IPS DF 6.9 (cell line): ENCODE results near the gene MAPK8IP1.

Experiments
- DNase-seq: peaks from one replicate; pipeline ENCODE4 v3.0.0-alpha.2; 2013; ENCODE audit warnings: low read depth, low spot score
- H3K27ac ChIP-seq: one replicate; pipeline ENCODE4 v1.5.1; 2013; ENCODE audit warnings: low read length, control low read depth
- H3K27me3 ChIP-seq: 2 replicates; pipeline ENCODE4 v1.6.1; 2013; ENCODE audit warnings: mild to moderate bottlenecking, low read length; ENCODE audit not compliant: control insufficient read depth, insufficient read depth
- H3K36me3 ChIP-seq: 2 replicates; pipeline ENCODE4 v1.6.1; 2013; ENCODE audit warnings: low read length; ENCODE audit not compliant: control insufficient read depth, insufficient read depth
- H3K4me1 ChIP-seq: 2 replicates; pipeline ENCODE4 v1.6.1; 2013; ENCODE audit warnings: low read length; ENCODE audit not compliant: control insufficient read depth, insufficient read depth
- H3K4me3 ChIP-seq: 2 replicates; pipeline ENCODE4 v1.5.1; 2013; ENCODE audit warnings: mild to moderate bottlenecking, low read length
- H3K9me3 ChIP-seq: 2 replicates; pipeline ENCODE4 v1.6.1; 2013; ENCODE audit warnings: low read length, inconsistent platforms; ENCODE audit not compliant: control insufficient read depth, insufficient read depth
- WGBS: extraction: QIAGEN DNeasy Blood & Tissue Kit; methylation state at CpG from one replicate; pipeline ENCODE4 v1.1.7; 2013; ENCODE audit warnings: mixed read lengths, missing lambda C conversion rate; ENCODE audit not compliant: insufficient read length, insufficient coverage; 5-methylcytosine and 5-hydroxymethylcytosine counted together

MAPK8IP1 gene

DNA sequence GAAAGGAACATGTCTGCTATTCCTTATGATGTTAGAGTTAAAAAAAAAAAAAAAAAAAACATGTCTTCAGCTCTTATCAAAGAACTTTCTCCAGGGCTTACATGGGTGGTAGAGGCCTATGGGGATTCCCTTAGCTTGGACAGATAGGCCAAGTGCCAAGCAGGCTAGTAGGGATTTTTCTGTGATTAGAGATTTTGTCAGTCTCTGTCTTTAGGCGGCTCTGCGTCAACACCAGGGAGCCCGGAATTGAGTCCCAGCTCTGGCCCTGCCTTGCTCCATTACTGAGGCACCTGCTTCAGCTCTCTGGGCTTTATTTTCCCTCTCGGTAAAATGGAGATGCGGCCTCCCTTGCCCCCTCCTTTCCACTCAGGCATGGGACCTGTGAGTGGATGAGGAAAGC is 25.1 kb upstream of the MAPK8IP1 start:
- no peak for DNase-seq
- WGBS, result no CpG with 5 or more reads among the region's 5 CpGs
- no peak overlapping the region for H3K4me3 ChIP-seq
- peaks cover 4% of the 10 kb centered on the region; the same call in 1 of the 2 replicates for H3K36me3 ChIP-seq
- peaks cover 5% of the 10 kb centered on the region for H3K4me1 ChIP-seq
- no peaks in the 10 kb centered on the region for H3K27me3 ChIP-seq
- no peak overlapping the region for H3K27ac ChIP-seq
- no peaks in the 10 kb centered on the region for H3K9me3 ChIP-seq

DNA sequence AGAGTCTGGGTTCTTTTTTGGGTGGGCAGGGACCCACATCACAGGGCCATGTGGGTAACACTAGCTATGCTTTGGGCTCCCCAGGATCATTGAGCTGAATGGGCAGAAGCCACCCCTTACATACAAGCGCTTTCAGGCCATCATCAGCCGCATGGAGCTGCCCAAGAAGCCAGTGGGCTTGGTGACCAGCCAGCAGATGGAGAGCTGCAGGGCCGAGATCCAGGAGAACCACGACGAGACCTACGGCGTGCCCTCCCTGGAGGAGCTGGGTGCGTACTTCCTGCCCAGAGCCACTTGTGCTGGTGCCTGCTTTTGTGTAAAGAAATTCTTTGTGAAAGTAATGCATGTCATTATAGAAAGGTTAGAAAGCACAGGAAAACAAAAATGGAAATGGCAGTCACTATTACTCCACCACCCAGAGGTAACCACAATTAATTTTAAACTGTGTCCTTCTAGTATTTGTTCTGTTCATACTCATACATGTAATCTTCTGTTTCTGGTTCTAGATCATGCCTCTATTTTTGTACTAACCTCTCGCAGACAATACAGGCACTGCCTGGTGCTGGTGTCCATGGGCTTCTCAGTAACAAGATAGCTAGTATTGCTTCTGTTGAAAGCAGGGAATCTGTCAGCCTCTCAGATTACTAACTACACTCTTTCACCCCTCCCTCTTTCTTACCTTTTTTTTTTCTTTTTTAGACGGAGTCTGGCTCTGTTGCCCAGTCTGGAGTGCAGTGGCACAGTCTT is 24.5 kb upstream of the MAPK8IP1 start:
- Histone ChIP-seq H3K4me1 (peaks cover 5% of the 10 kb centered on the region), H3K27me3 (no peaks in the 10 kb centered on the region), H3K9me3 (no peaks in the 10 kb centered on the region), H3K36me3 (peaks cover 4% of the 10 kb centered on the region; the same call in 1 of the 2 replicates), H3K27ac (no peak overlapping the region), H3K4me3 (no peak overlapping the region)
- WGBS, result no CpG with 5 or more reads among the region's 10 CpGs
- DNase-seq, result no peak

DNA sequence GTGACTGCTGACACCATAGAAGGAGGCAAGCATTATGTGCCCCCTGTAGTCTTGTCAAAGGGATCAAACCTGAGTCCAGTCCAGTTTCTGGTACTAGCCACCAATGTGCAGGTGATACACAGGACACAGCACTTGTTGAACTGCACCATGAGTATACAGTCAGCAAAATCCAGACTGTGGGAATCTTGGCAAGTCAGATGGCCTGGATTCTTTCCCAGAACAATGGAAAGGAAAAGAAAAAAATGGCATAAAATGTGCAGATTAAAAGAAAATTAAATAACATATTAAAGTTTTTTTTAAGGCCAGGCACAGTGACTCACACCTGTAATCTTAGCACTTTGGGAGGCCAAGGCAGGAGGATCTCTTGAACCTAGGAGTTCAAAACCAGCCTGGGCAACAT is 21.4 kb upstream of the MAPK8IP1 start:
- Histone ChIP-seq H3K9me3 (no peaks in the 10 kb centered on the region), H3K4me1 (peaks cover 2% of the 10 kb centered on the region; the same call in 1 of the 2 replicates), H3K36me3 (peaks cover 4% of the 10 kb centered on the region; the same call in 1 of the 2 replicates), H3K27me3 (no peaks in the 10 kb centered on the region), H3K4me3 (no peak overlapping the region), H3K27ac (no peak overlapping the region)
- no peak for DNase-seq

DNA sequence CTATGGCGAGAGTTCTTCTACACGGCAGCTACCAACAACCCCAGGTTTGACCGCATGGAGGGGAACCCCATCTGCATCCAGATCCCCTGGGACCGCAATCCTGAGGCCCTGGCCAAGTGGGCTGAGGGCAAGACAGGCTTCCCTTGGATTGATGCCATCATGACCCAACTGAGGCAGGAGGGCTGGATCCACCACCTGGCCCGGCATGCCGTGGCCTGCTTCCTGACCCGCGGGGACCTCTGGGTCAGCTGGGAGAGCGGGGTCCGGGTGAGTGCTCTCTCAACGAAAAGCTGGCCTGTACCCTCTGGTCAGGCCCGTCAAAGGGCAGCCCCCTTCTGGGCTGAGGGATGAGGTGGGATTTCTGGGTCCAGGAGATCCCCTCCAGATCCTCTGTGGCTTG is 15.9 kb upstream of the MAPK8IP1 start:
- no peaks in the 10 kb centered on the region; the same call in 1 of the 2 replicates for H3K36me3 ChIP-seq
- WGBS, result no CpG with 5 or more reads among the region's 12 CpGs
- no peak overlapping the region for H3K4me3 ChIP-seq
- H3K27ac ChIP-seq, result no peak overlapping the region
- H3K4me1 ChIP-seq, result no peaks in the 10 kb centered on the region
- H3K9me3 ChIP-seq, result no peaks in the 10 kb centered on the region
- H3K27me3 ChIP-seq, result no peaks in the 10 kb centered on the region
- no peak for DNase-seq

DNA sequence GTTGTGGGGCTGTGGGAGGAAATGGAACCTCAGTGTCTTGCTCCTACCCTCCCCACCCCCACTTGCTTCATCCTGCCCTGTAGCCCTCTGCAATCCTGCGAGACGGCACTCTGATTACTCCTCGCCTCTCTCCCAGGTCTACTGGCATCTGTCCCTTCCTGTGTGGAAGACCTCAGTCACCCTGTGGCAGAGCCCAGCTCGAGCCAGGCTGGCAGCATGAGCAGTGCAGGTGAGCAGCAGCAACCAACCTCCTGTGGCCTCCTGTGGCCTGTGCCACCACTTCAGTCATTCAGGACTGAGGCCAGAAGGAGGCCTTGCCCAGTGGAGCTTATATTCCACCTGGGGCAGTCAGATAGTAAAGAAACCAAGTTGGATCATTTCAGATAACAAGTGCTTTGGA is 14.7 kb upstream of the MAPK8IP1 start:
- Histone ChIP-seq H3K9me3 (no peaks in the 10 kb centered on the region), H3K27me3 (no peaks in the 10 kb centered on the region), H3K4me1 (no peaks in the 10 kb centered on the region), H3K27ac (no peak overlapping the region), H3K4me3 (no peak overlapping the region), H3K36me3 (no peaks in the 10 kb centered on the region; the same call in 1 of the 2 replicates)
- no CpG with 5 or more reads among the region's 4 CpGs for WGBS
- DNase-seq, result no peak

DNA sequence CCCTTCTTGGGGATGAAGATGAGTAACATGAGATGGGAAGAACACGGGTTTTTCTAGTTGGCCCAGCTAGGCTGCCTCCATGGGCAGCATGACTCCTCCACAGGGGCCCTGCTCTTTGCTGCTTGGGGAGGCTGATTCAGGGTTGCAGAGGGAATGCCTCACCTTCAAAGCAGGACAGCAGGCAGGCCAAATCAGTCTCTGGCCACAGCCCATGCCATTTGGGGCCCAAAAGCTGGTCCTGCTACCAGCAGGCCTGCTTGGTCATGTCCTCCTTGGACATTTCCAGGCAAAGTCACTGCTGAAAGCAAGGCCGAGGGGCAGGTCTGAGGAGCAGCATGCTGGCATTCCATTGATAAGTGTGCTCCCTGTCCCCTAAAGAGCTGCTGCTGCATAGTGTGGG is 13.8 kb upstream of the MAPK8IP1 start:
- H3K4me1 ChIP-seq, result no peaks in the 10 kb centered on the region
- WGBS, result no CpG with 5 or more reads among the region's 2 CpGs
- H3K27me3 ChIP-seq, result no peaks in the 10 kb centered on the region
- H3K4me3 ChIP-seq, result no peak overlapping the region
- no peaks in the 10 kb centered on the region; the same call in 1 of the 2 replicates for H3K36me3 ChIP-seq
- no peak overlapping the region for H3K27ac ChIP-seq
- DNase-seq, result no peak
- no peaks in the 10 kb centered on the region for H3K9me3 ChIP-seq

DNA sequence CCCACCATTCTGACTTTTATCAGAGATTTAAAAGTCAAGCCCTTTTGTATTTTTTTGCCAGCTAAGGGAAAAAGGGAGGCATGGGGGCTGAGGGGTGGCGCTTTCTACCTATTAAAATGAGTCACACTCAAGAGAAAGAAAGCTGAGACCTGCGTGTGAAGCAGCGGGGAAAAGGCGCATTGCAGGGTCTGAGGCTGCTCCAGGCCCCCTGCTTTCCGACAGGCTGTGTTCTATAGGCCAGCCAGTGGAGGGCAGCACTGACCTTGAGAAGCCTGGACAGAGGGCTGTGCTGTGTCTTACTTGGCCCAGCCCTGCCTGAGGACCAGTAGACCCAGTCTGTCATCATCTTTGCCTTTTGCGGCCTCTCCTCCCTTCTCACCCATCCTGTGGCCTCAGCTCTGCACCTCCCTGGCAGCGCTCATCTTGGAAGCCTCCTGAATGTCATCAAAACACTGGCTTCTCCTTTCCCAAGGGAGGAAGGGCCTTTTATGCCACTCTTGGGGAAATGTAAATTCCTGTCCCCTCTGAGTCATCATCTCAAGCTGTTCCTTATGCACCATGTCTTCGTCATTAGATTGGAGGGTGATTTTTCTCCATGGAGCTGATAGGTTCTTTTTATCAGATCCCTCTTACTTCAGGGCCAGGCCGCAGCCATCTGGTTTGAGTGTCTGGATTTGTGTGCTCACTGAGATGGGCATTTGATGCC is 12.6 kb upstream of the MAPK8IP1 start:
- Histone ChIP-seq H3K4me1 (no peaks in the 10 kb centered on the region), H3K27ac (no peak overlapping the region), H3K27me3 (no peaks in the 10 kb centered on the region), H3K9me3 (no peaks in the 10 kb centered on the region), H3K36me3 (no peaks in the 10 kb centered on the region; the same call in 1 of the 2 replicates), H3K4me3 (no peak overlapping the region)
- WGBS, result no CpG with 5 or more reads among the region's 9 CpGs
- peak; percentile 70 for DNase-seq

DNA sequence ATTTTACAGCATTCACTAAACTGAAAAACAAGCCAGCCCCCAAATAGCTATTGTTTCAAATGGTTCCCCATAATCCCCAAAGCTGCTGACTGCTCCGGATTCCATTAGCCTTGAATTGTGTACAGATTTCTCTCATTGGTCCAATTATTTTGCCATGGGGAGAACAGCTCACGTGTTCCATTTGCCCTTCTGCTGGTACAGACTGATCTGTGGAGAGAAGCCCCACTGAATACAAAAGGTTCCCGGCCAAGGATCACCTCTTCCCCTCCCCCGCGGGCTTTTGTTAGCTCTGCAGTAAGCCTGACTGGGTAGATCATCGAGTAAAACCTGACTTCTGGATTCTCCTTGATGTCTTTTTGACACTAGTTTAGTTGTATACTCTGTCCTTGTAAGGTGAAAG is 9.1 kb upstream of the MAPK8IP1 start:
- H3K27me3 ChIP-seq, result no peaks in the 10 kb centered on the region
- no peak overlapping the region for H3K27ac ChIP-seq
- WGBS, result no CpG with 5 or more reads among the region's 6 CpGs
- no peak overlapping the region for H3K4me3 ChIP-seq
- H3K36me3 ChIP-seq, result no peaks in the 10 kb centered on the region
- H3K4me1 ChIP-seq, result no peaks in the 10 kb centered on the region
- no peaks in the 10 kb centered on the region for H3K9me3 ChIP-seq
- DNase-seq, result no peak

DNA sequence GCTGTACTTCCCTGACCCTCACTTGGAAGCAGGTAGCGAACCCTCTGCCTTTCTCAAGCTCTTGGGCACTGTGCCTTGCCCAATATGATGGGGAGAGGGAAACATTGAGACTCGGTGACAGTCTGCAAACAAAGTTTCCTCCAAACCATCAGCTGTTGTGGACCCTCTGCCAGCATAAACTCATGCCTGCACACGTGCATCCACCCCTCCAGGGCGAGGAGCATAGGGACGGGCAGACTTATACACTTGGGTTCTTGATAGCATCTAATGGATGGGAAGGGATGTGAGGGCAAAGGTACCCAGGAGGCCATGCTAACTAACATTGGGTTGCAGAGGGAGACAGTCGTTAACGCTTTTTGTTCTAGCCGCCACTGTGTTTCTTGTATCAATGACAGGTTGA is 8.2 kb upstream of the MAPK8IP1 start:
- H3K36me3 ChIP-seq, result no peaks in the 10 kb centered on the region
- DNase-seq, result no peak
- H3K27ac ChIP-seq, result no peak overlapping the region
- no peaks in the 10 kb centered on the region for H3K27me3 ChIP-seq
- H3K4me1 ChIP-seq, result no peaks in the 10 kb centered on the region
- H3K9me3 ChIP-seq, result no peaks in the 10 kb centered on the region
- no CpG with 5 or more reads among the region's 8 CpGs for WGBS
- H3K4me3 ChIP-seq, result no peak overlapping the region

DNA sequence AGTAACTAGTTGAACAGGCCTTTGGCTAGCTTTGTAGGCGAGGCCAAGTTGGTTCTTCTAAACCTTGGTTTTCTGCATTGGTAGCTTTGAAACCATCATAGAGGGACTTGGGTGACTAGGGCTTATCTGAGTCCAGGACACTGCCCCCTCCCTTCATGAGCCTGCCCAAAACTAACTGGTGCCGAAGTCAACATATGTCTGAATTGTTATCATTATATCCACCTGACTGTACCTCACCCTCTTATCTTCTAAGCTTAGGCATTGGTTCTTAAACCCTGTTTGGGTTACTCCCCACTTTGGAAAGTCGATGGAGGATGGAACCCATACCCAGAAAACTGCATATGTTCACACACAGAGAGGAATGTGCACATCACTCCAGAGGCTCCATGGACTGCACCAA is 7.6 kb upstream of the MAPK8IP1 start:
- DNase-seq, result no peak
- no peaks in the 10 kb centered on the region for H3K27me3 ChIP-seq
- H3K4me1 ChIP-seq, result no peaks in the 10 kb centered on the region
- no CpG with 5 or more reads among the region's 3 CpGs for WGBS
- H3K36me3 ChIP-seq, result no peaks in the 10 kb centered on the region
- no peak overlapping the region for H3K4me3 ChIP-seq
- no peak overlapping the region for H3K27ac ChIP-seq
- no peaks in the 10 kb centered on the region for H3K9me3 ChIP-seq
